ENCODE results near the gene METTL21C.

Gene METTL21C

GRCh38 chr13:102704238-102705058 is 9.6 kb upstream of the METTL21C start:
- no peak overlapping the region for H3K27ac ChIP-seq
- TF ChIP-seq CTCF (conservative IDR thresholded peaks at IDR 0.05) = no peak

- TF ChIP-seq CTCF (conservative IDR thresholded peaks at IDR 0.05) = no peak
- no peak overlapping the region for H3K27ac ChIP-seq
Measured at GRCh38 chr13:102703726-102704035, 8.8 kb upstream of the METTL21C start.

- H3K27ac ChIP-seq = no peak overlapping the region
- no peak for TF ChIP-seq CTCF (conservative IDR thresholded peaks at IDR 0.05)
Measured at GRCh38 chr13:102702965-102703725, 8.3 kb upstream of the METTL21C start.

- H3K27ac ChIP-seq = no peak overlapping the region
- TF ChIP-seq CTCF (conservative IDR thresholded peaks at IDR 0.05) = no peak
Measured at GRCh38 chr13:102701331-102701730, 6.5 kb upstream of the METTL21C start.

GRCh38 chr13:102700088-102701031 is 5.5 kb upstream of the METTL21C start:
- no peak overlapping the region for H3K27ac ChIP-seq

GRCh38 chr13:102699504-102699903 is 4.7 kb upstream of the METTL21C start:
- no peak overlapping the region for H3K27ac ChIP-seq
- no peak for TF ChIP-seq CTCF (conservative IDR thresholded peaks at IDR 0.05)

More at GRCh38 chr13:102700088-102701031, 5.5 kb upstream of the METTL21C start:
- TF ChIP-seq CTCF (conservative IDR thresholded peaks at IDR 0.05) = no peak

GRCh38 chr13:102698649-102698980 is 3.8 kb upstream of the METTL21C start:
- no peak for TF ChIP-seq CTCF (conservative IDR thresholded peaks at IDR 0.05)
- no peak overlapping the region for H3K27ac ChIP-seq
